HG03097 (cell line): ENCODE measurements around the gene CYSRT1.

Source experiments
- ATAC-seq: cut with Tn5 transposase; IDR thresholded peaks from one replicate; pipeline ENCODE4 v1.9.1; 2021; ENCODE audit not compliant: unreplicated experiment, low FRiP score

CYSRT1 gene

DNA sequence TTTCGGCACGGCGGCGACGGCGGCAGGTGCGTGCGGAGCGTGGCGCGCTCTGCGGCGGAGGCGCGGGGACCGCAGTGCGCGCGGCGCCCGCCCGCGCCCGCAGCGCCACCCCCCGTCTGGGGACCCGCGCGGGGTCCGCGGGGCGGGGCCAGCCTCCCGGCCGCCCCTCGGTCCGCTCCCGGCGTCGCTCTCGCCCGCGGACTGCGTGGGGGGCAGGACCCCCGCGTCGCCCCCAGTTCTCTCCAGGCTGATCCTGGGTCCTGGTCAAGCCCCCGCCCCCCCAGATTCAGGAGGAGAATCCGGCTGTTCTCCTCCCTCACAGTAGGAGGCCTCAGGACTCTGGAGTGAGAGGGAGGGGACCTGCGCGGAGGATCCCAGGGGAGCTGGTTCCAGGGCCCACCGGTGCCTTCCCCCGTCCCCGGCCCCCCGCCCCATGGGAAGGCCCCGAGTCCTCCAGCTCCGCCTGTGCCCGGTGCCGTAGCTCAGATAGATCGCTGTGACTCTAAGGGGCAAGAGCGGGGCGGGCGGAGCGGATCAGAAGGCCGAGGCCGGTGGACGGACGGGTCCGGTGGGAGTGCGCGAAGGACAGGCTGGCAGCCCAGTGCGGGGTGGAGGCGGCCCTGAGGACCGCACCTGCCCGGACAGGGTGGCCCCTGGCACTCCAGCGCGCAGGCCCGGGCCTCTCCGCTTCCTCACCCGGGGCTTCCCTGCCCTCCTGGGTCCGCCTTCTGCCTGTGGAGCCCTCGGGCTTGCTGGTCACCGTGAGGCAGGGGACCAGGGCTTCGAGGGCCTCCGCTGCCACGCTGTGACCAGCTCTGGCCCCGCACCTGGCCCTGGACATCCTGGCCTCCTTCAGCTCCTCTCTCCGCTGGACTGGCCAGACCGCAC, 2.5 kb upstream of the CYSRT1 start, which contains the start of gene RNF208:
TSS of gene RNF208 (minus strand) at position 51 of the 888 bp plus-strand sequence. CDS start 1,028 bp downstream, outside the sequence.
- no peak for ATAC-seq

DNA sequence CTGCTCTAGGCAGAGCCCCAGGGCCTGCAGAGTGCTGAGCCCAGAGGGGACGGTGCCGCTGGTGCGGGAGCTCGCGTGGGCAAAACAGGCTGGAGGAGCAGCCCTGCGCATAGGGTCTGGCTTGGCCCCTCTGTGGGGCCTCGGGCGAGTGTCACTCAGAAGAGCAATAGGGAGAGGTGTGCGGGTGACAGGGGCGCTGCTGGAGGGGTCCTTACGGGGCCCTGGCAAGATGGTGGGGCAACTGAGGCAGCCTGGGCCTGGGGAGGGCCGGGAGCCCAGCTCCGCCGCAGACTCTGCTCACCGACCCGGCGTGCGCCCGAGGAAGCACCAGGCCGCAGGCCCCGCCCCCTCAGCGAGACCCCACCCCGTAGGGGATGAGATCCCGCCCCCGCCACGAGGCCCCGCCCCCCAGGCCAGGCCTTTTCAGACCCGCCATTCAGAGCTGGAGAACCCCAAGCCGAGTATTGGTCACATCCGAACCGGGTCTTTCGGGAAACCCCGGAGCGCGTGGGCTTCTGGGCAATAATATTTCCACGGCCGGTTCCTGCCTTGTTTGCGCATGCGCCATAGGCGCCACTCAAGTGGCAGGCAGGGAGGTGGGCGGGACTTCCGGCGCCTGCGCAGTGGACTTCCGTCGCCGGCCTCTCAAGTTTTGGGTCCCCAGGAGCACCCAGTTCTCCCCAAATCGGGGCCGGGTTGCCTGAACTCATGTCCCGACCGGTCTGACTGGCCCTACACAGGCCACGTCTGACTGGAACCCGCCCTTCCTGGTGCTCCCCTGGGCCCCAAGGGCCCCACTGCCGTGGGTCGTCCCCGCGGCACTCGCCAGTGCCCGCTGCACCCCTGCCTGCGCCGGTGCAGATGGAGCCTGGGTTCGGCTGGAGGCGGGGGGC, 1.6 kb upstream of the CYSRT1 start:
- ATAC-seq, result peak; percentile 72

- no peak for ATAC-seq
Observed at GRCh38 chr9:137225699-137226331, 841 bp downstream of the CYSRT1 start.

GRCh38 chr9:137226338-137227053, 1.5 kb downstream of the CYSRT1 start:
- ATAC-seq, result no peak

DNA sequence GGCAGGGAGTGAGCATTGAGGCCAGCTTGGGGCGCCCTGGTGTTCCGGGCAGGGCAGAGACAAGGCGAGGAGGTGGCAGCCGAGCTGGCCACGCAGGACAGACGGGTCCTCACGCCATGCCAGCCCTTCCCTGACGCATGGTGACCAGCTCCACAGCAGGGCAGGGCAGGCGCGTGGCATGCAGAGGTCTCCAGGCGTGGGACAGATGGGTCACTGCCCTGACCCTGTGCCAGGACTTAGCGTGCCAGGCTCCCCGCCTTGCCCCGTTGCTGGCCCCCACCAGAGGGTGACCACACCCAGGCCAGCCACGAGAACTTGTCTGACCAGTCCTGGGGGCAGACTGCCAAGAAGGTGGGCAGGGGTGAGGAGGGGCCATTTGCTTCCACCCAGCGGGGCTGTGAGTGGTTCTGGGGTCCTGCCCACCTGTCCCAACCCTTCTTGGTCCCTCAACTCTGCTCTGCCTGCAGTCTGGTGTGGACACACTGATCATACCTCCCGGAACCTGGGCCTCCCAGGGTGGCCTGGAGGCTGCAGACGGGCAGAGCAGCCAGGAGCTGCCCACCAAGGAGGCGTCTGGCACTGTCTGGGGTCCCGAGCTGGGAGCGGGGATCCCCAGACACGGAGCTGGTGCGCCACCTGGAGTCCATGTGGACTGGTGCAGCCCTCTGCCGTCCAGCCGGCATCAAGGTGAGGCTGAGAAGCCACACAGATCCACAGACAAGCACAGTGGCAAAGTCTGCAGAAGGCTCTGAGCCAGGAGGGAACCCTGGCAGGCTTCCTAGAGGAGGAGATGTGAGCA, 2.3 kb downstream of the CYSRT1 start, which contains the start of gene RNF224:
TSS of gene RNF224 (plus strand) at position 449 of the 799 bp plus-strand sequence. CDS start 834 bp downstream, outside the sequence.
- ATAC-seq, result no peak

DNA sequence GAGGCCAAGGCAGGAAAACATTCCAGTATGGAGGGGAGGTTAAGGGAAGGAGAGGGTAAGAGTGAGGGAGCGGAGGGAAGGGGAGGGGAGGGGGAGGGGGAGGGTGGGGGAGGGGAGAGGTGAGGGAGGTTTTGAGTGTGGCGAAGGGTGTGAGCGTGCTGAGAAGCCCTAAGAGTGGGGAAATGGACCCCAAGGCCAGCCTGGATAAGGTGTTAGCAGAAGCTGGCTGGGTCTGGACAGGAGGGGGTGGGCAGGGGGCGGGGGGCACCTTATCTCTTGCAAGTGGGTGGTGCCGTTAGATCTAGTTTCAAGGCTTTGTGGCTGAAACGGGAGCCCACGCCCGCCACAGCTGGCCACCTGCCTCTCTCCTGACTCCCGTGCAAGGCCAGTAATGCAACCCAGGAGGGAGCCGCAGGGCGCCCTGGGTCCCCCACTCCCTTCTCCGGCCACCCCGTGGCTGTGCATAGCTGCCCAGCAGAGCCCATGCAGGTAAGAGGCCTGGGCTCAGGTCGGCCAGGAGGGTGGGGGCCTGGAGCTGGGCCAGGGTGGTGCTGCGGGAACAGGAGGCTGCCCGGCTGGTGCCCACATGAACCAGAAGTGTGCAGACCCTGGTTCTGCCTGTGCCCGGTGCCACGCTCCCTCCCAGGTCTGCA, 3.0 kb downstream of the CYSRT1 start:
- ATAC-seq, result no peak

- no peak for ATAC-seq
Observed at GRCh38 chr9:137228506-137228967, 3.6 kb downstream of the CYSRT1 start.

DNA sequence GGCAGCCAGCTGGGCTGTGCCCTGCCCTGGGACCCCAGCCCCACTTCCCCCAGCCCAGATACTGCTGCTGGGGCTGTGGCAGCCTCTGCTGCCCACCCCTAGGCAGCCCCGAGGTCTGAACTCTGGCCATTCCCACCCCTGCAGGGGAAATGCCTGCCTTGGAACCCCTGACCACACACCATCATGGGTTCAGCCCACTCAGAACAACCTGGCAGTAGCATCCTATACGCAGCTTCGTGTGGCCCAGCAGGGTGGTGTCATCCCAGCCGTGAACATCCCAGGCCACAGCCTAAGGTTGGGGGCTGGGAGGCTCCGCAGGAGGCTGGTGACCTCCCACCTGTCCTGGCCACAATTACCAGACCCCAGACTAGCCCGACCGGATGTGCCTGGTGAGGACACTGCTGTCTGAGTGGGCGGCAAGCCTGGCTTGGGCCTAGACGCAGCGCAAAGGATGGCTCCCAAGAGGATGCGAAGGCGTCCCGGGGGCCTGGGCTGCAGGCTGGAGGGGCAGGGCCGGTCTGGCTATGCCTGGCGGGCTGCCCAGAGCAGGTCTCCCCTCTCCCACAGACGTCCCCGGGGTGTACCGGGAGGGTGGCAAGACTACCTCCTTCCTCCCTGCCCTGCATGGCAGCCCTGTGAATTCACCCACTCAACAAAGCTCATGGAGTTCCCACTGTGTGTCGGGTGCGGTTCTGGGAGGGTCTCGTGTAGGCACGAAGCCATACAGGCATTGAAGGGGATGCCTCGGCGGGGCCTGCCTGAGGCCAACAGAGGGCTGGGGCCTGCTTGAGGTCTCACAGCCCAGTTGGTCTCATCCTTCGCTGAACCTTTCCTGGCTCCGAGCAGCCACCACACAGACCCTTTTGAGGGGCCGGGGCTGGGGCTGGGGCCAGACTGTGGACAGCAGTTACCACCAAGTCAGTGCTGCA, 4.3 kb downstream of the CYSRT1 start:
- no peak for ATAC-seq

GRCh38 chr9:137229903-137230704, 5.1 kb downstream of the CYSRT1 start:
- ATAC-seq, result no peak

GRCh38 chr9:137230705-137231371, 5.9 kb downstream of the CYSRT1 start, which contains the start of gene SLC34A3:
TSS of gene SLC34A3 (plus strand) at chr9:137230901. CDS start at chr9:137231703, 802 bp downstream.
- ATAC-seq, result no peak

DNA sequence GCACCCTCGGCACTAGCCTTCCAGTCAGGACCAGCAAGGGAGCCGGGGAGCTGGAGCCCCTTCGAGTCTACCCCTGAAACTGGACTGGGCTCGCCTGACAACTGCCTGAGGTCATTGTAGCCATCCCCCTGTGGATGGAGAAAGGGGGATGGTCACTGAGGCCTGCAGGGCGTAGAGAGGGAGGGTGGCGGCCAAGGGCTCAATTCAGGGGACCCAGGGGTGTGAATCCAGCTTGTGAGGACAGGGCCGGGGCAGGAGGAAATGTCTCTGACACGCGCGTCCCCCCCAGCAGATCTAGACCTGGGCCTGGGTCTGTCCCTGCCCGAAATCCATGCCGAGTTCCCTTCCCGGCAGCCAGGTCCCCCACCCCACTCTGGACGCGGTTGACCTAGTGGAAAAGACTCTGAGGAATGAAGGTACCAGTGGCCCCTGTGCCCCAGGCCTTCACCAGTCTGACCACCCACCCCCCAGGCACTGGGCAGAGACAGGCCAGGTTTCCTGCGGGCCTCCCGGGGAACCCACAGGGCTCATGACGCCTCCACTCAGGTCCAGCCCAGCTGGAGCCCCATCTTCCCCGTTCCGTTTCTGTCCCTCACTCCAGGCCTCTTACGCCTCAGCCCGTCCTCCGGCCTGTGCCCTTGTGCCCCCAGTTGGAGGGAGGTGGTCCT, 6.5 kb downstream of the CYSRT1 start:
- ATAC-seq, result no peak

DNA sequence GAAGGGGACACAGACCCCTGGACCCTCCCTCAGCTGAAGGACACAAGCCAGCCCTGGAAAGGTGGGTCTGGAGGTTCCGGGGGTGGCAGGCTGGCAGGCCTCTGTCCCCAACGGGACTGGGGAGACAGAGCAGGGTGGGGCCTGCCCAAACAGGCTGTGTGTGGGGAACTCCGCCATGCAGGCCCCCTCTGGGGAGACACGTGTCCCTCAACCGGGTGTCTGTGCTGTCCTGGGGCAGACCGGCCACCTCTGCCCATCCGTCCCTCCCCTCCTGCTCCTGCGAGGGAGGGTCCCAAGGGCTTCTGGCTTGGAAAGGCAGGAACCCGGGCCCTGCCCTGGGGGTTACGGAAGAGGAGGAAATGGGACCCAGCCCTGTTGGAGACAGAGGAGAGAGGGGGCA, 7.1 kb downstream of the CYSRT1 start:
- no peak for ATAC-seq

DNA sequence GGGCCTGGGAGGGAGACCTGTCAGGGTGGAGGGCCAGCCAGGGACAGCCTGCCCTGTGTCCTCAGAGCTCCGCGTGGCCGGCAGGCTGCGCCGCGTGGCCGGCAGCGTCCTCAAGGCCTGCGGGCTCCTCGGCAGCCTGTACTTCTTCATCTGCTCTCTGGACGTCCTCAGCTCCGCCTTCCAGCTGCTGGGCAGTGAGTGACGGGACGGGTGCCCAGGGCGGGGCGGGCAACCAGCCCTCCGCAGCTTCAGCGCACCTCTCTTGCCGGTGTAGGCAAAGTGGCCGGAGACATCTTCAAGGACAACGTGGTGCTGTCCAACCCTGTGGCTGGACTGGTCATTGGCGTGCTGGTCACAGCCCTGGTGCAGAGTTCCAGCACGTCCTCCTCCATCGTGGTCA, 7.5 kb downstream of the CYSRT1 start:
- ATAC-seq, result no peak

- no peak for ATAC-seq
Observed at GRCh38 chr9:137233143-137233980, 8.4 kb downstream of the CYSRT1 start.
